CD14-positive monocyte (primary cell): Measurements from ENCODE around the gene SLC38A3. TPM values are rescaled to one million over a fixed set of nuclear protein-coding genes. Genes with fewer than 3 reads are reported as not detected.

ENCODE experiments used
- DNase-seq, 3 donors: peaks; one replicate each; pipeline ENCODE4 v3.0.0-alpha.2; 2011 to 2022
- H2AFZ ChIP-seq: 2 replicates; pipeline ENCODE4 v1.6.0; 2012; ENCODE audit warnings: mild to moderate bottlenecking, low read depth, low read length, inconsistent platforms; ENCODE audit not compliant: insufficient read depth, poor library complexity, severe bottlenecking
- H3K27ac ChIP-seq, 2 donors: 1 replicate in 1 of 2; 2 replicates in 1 of 2; pipeline ENCODE4 v1.5.1; 2012 to 2013; ENCODE audit warnings: low read length in 2 of 2, control low read depth in 1 of 2, inconsistent platforms in 1 of 2, low read depth in 1 of 2, mild to moderate bottlenecking in 1 of 2
- H3K27me3 ChIP-seq, 2 donors: one replicate each; pipeline versions ENCODE4 v1.6.0 to v1.6.1; 2011 to 2013; ENCODE audit warnings: low read length in 2 of 2; ENCODE audit not compliant: control insufficient read depth in 2 of 2, insufficient read depth in 2 of 2
- H3K36me3 ChIP-seq, 2 donors: replicated peaks in 1 of 2; 1 replicate in 1 of 2; 2 replicates in 1 of 2; pipeline versions ENCODE4 v1.5.1 to v1.6.1; 2012 to 2013; ENCODE audit warnings: low read length in 2 of 2, control low read depth in 1 of 2, inconsistent platforms in 1 of 2, mild to moderate bottlenecking in 1 of 2; ENCODE audit not compliant: insufficient read depth in 2 of 2, control insufficient read depth in 1 of 2
- H3K4me1 ChIP-seq, 2 donors: 1 replicate in 1 of 2; 2 replicates in 1 of 2; pipeline versions ENCODE4 v1.5.1 to v1.6.1; 2012 to 2013; ENCODE audit warnings: low read length in 2 of 2, control low read depth in 1 of 2, inconsistent platforms in 1 of 2, mild to moderate bottlenecking in 1 of 2, moderate library complexity in 1 of 2; ENCODE audit not compliant: insufficient read depth in 2 of 2, control insufficient read depth in 1 of 2
- H3K4me2 ChIP-seq: replicated peaks from 2 replicates; pipeline ENCODE3; 2012; ENCODE audit warnings: low read length, moderate library complexity, mild to moderate bottlenecking; ENCODE audit not compliant: poor library complexity, severe bottlenecking; ENCODE audit errors: extremely low read depth
- H3K4me3 ChIP-seq, 3 experiments: fragments of 200-600 bp in 1 of 3; sonication (generic) in 1 of 3; replicated peaks in 1 of 3; 1 replicate in 2 of 3; 2 replicates in 1 of 3; pipeline ENCODE4 v1.5.1; 2011 to 2013; ENCODE audit warnings: low read length in 3 of 3, mild to moderate bottlenecking in 3 of 3, control low read depth in 2 of 3, low read depth in 2 of 3, inconsistent platforms in 1 of 3, moderate library complexity in 1 of 3
- H3K79me2 ChIP-seq: 2 replicates; pipeline ENCODE4 v1.6.0; 2012; ENCODE audit warnings: mild to moderate bottlenecking, control low read depth, inconsistent platforms, low read length, moderate library complexity; ENCODE audit not compliant: insufficient read depth
- H3K9ac ChIP-seq: 2 replicates; pipeline ENCODE4 v1.6.0; 2017; ENCODE audit warnings: low read length, mild to moderate bottlenecking; ENCODE audit not compliant: insufficient read depth, poor library complexity, severe bottlenecking
- H3K9me3 ChIP-seq, 2 donors: replicated peaks in 1 of 2; 1 replicate in 1 of 2; 2 replicates in 1 of 2; pipeline versions ENCODE4 v1.5.1 to v1.6.1; 2012 to 2013; ENCODE audit warnings: low read length in 2 of 2, control low read depth in 1 of 2; ENCODE audit not compliant: control insufficient read depth in 1 of 2, insufficient read depth in 1 of 2
- H4K20me1 ChIP-seq: 2 replicates; pipeline ENCODE4 v1.6.0; 2012; ENCODE audit warnings: mild to moderate bottlenecking, low read length, control low read depth, moderate library complexity; ENCODE audit not compliant: insufficient read depth
- H3K27ac Mint-ChIP-seq, 7 donors: one replicate each; pipeline ENCODE4 v1.8.0; 2020; ENCODE audit warnings: mild to moderate bottlenecking in 7 of 7, mixed read lengths in 7 of 7, moderate library complexity in 6 of 7, inconsistent platforms in 2 of 7
- H3K27me3 Mint-ChIP-seq, 3 donors: one replicate each; pipeline ENCODE4 v1.8.0; 2021 to 2022; ENCODE audit warnings: low read depth in 3 of 3, mild to moderate bottlenecking in 3 of 3, mixed read lengths in 3 of 3, moderate library complexity in 3 of 3, inconsistent platforms in 1 of 3
- H3K36me3 Mint-ChIP-seq, 2 donors: one replicate each; pipeline ENCODE4 v1.8.0; 2020; ENCODE audit warnings: mixed read lengths in 2 of 2, inconsistent platforms in 1 of 2, mild to moderate bottlenecking in 1 of 2
- H3K4me1 Mint-ChIP-seq: one replicate; pipeline ENCODE4 v1.8.0; 2020; ENCODE audit warnings: mild to moderate bottlenecking, mixed read lengths
- H3K4me3 Mint-ChIP-seq, 2 donors: one replicate each; pipeline ENCODE4 v1.8.0; 2020; ENCODE audit warnings: mild to moderate bottlenecking in 2 of 2, mixed read lengths in 2 of 2, moderate library complexity in 1 of 2
- H3K9me3 Mint-ChIP-seq, 7 donors: one replicate each; pipeline ENCODE4 v1.8.0; 2020 to 2022; ENCODE audit warnings: mixed read lengths in 7 of 7, mild to moderate bottlenecking in 6 of 7, moderate library complexity in 6 of 7, inconsistent platforms in 2 of 7
- CTCF ChIP-seq: fragments of 200-600 bp; IDR thresholded peaks from one replicate; pipeline ENCODE4 v1.8.0; 2022; ENCODE audit warnings: antibody characterized with exemption, mild to moderate bottlenecking
- whole genome bisulfite sequencing: methylation state at CpG from one replicate; pipeline ENCODE4 v1.1.5; 2013; ENCODE audit warnings: missing lambda C conversion rate; ENCODE audit not compliant: insufficient coverage; 5-methylcytosine and 5-hydroxymethylcytosine counted together
- intact Hi-C, 2 donors: fragments of 100-400 bp; cut with micrococcal nuclease; formaldehyde crosslinking; loops; one replicate each; pipeline versions ENCODE4 v1.15.0 to v1.15.1; 2023
- polyA plus RNA-seq, 3 donors: library from polyadenylated mRNA; depleted of rRNA in 1 of 3; unstranded in 2 of 3; stranded (reverse) in 1 of 3; fragments of 300-500 nt in 2 of 3; fragments of >200 nt in 1 of 3; fragmentation: Illumina TruSeq in 2 of 3; gene quantifications; 1 replicate in 2 of 3; 2 replicates in 1 of 3; pipeline ENCODE4 v1.2.3, GENCODE V29; 2012 to 2021

The SLC38A3 gene
- polyA plus RNA-seq, 3 donors, result not detected

- intact Hi-C loops, result no loop called here
- peaks cover 0 to 2% (median 2%) of the 10 kb centered on the region in 3 donors for H3K27me3 Mint-ChIP-seq
- Histone ChIP-seq H3K79me2 (peaks cover 91% of the 10 kb centered on the region), H3K4me1 (peaks cover 79 to 83% of the 10 kb centered on the region in 2 donors), H3K27ac (no peak overlapping the region), H3K27me3 (no peaks in the 10 kb centered on the region), H3K9me3 (no peaks in the 10 kb centered on the region), H3K9ac (no peak overlapping the region), H3K4me2 (no peak overlapping the region), H3K36me3 (peaks cover 0 to 3% of the 10 kb centered on the region in 2 donors), H2AFZ (no peak overlapping the region), H3K4me3 (no peak overlapping the region), H4K20me1 (peaks cover 12% of the 10 kb centered on the region)
- H3K9me3 Mint-ChIP-seq, result no peaks in the 10 kb centered on the region
- no peak for TF ChIP-seq CTCF
- 100% methylated on average over 1 of the region's 3 CpGs for WGBS
- H3K4me3 Mint-ChIP-seq, result no peak overlapping the region
- peaks cover 75% of the 10 kb centered on the region for H3K4me1 Mint-ChIP-seq
- no peak for DNase-seq
- H3K36me3 Mint-ChIP-seq, result peaks cover 3 to 9% of the 10 kb centered on the region in 2 donors
- H3K27ac Mint-ChIP-seq, result peak overlapping the region in 1 of 7 donors; percentile 70
Observed at GRCh38 chr3:50232303-50232702, 27.2 kb downstream of the SLC38A3 start.

- no peak for DNase-seq
- Histone ChIP-seq H2AFZ (no peak overlapping the region), H3K4me3 (no peak overlapping the region), H3K27ac (peak overlapping the region in 1 of 2 donors; percentile 85), H3K9ac (no peak overlapping the region), H3K27me3 (no peaks in the 10 kb centered on the region), H3K79me2 (peaks cover 92% of the 10 kb centered on the region), H3K4me2 (peak overlapping the region; percentile 2), H3K36me3 (peaks cover 0 to 3% of the 10 kb centered on the region in 2 donors), H4K20me1 (peaks cover 21% of the 10 kb centered on the region), H3K9me3 (no peaks in the 10 kb centered on the region), H3K4me1 (peaks cover 72 to 76% of the 10 kb centered on the region in 2 donors)
- 95% methylated on average over 4 of the region's 4 CpGs for WGBS
- Mint-ChIP-seq H3K36me3 (peaks cover 3 to 10% of the 10 kb centered on the region in 2 donors), H3K27me3 (peaks cover 0 to 3% (median 2%) of the 10 kb centered on the region in 3 donors), H3K4me3 (no peak overlapping the region), H3K27ac (peak overlapping the region; percentile 80 to 95 (median 85)), H3K4me1 (peaks cover 68% of the 10 kb centered on the region), H3K9me3 (no peaks in the 10 kb centered on the region)
- intact Hi-C loops, result no loop called here
- no peak for TF ChIP-seq CTCF
Observed at GRCh38 chr3:50233176-50233575, 28.1 kb downstream of the SLC38A3 start.
